Liver (tissue), 3 donors: ENCODE measurements around the gene AHSA1.

ENCODE experiments used
- CTCF ChIP-seq: fragments of 150-350 bp; IDR thresholded peaks from 2 replicates; pipeline ENCODE4 v1.5.1; 2017; ENCODE audit warnings: improper control_type of control experiment, low read depth, low read length; ENCODE audit not compliant: missing input control
- EGR1 ChIP-seq, 2 donors: IDR thresholded peaks; 2 replicates each; pipeline ENCODE4 v1.6.1; 2016 to 2018; ENCODE audit warnings: antibody characterized with exemption in 2 of 2, low read depth in 2 of 2
- FOXA1 ChIP-seq: IDR thresholded peaks from 2 replicates; pipeline ENCODE4 v1.6.1; 2016; ENCODE audit warnings: antibody characterized with exemption
- GABPA ChIP-seq, 2 donors: IDR thresholded peaks in 1 of 2; conservative IDR thresholded peaks in 1 of 2; 2 replicates each; pipeline ENCODE4 v1.6.1; 2016; ENCODE audit warnings: antibody characterized with exemption in 2 of 2, mild to moderate bottlenecking in 1 of 2, moderate library complexity in 1 of 2
- RAD21 ChIP-seq, 2 donors: IDR thresholded peaks; 2 replicates each; pipeline ENCODE4 v1.6.1; 2016; ENCODE audit warnings: antibody characterized with exemption in 2 of 2, mild to moderate bottlenecking in 2 of 2
- REST ChIP-seq: IDR thresholded peaks from 2 replicates; pipeline ENCODE4 v1.6.1; 2016; ENCODE audit warnings: antibody characterized with exemption, mild to moderate bottlenecking
- SP1 ChIP-seq: IDR thresholded peaks from 2 replicates; pipeline ENCODE4 v1.6.1; 2018; ENCODE audit warnings: antibody characterized with exemption, mild to moderate bottlenecking
- ZBTB33 ChIP-seq: IDR thresholded peaks from 2 replicates; pipeline ENCODE4 v1.6.1; 2016; ENCODE audit warnings: antibody characterized with exemption
- TF ChIP-seq, protein P1 (sequence below): IDR thresholded peaks from 2 replicates; pipeline ENCODE4 v1.6.1; 2016; ENCODE audit warnings: antibody characterized with exemption
- donor health status: healthy.
- donor health status: healthy.

DNA sequence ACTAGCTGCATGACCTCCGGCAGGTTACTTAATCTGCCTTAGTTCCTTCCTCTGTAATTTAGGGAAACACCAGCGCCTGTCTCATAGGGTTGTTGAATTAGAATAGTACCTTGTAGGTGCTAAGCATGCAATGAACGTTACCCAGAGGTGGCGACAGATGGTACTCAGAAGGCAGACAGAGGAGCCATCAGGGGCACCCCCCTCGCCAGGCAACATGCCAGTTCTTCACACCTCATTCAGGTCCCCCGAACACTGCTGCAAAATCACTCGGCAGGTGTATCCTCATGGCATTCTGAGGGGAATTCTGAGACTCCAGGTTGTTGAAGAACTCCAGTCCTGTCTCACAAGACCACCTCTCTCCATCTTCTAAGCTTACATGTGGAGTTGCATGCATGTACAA is 30.7 kb downstream of the AHSA1 start:
- no peak for TF ChIP-seq RAD21 (IDR thresholded peaks at IDR 0.05)
- TF ChIP-seq CTCF = no peak
- TF ChIP-seq ZBTB33 = no peak
- no peak for TF ChIP-seq GABPA (IDR thresholded peaks at IDR 0.05 in 1 of 2, conservative IDR thresholded peaks at IDR 0.05 in 1 of 2)
- TF ChIP-seq SP1 = no peak
- no peak for TF ChIP-seq FOXA1
- TF ChIP-seq, protein P1, sequence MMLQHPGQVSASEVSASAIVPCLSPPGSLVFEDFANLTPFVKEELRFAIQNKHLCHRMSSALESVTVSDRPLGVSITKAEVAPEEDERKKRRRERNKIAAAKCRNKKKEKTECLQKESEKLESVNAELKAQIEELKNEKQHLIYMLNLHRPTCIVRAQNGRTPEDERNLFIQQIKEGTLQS = no peak
- TF ChIP-seq EGR1 (IDR thresholded peaks at IDR 0.05; ENCODE audit: low read depth in 2 of 2) = no peak
- TF ChIP-seq REST = no peak
